A673 (cell line): Measurements from ENCODE around the gene FITM1. TPM values are rescaled to one million over a fixed set of nuclear protein-coding genes. Genes with fewer than 3 reads are reported as not detected.

Experiments used
- BruUV-seq: library from RNA; stranded (reverse); fragments of 400-500 nt; replicated peaks from 2 replicates; lab custom pipeline; 2021; lab: Mats Ljungman, UMichigan
- CTCF ChIA-PET: fragments of 300-600 bp; sonication (Branson Sonifier 250); formaldehyde crosslinking; loops from one replicate; lab custom pipeline; 2022; ENCODE audit warnings: antibody characterized with exemption; lab: Charles Lee
- POLR2A ChIA-PET: fragments of 300-600 bp; sonication (Branson Sonifier 250); formaldehyde crosslinking; loops from one replicate; lab custom pipeline; 2022; ENCODE audit warnings: antibody characterized with exemption; ENCODE audit not compliant: low non-redundant PET; lab: Charles Lee
- DNase-seq: peaks from one replicate; pipeline ENCODE4 v3.0.0-alpha.2; 2015; ENCODE audit warnings: low spot score
- H3K27ac ChIP-seq: fragments of 200-600 bp; sonication (generic); 2 replicates; pipeline ENCODE4 v1.5.1; 2016; ENCODE audit warnings: mixed run types, low read depth, mild to moderate bottlenecking, mixed read lengths, antibody characterized with exemption, low read length; ENCODE audit not compliant: poor library complexity, severe bottlenecking
- H3K27me3 ChIP-seq: fragments of 200-600 bp; sonication (generic); replicated peaks from 2 replicates; pipeline ENCODE4 v1.6.1; 2017; ENCODE audit warnings: mixed run types, low read depth, mild to moderate bottlenecking, mixed read lengths, antibody characterized with exemption, low read length; ENCODE audit not compliant: insufficient read depth, poor library complexity
- H3K36me3 ChIP-seq: fragments of 200-600 bp; sonication (generic); 2 replicates; pipeline ENCODE4 v1.6.1; 2016; ENCODE audit warnings: mixed run types, mild to moderate bottlenecking, mixed read lengths, antibody characterized with exemption, low read length; ENCODE audit not compliant: insufficient read depth, poor library complexity, severe bottlenecking
- H3K4me1 ChIP-seq: fragments of 200-600 bp; sonication (generic); 2 replicates; pipeline ENCODE4 v1.6.1; 2017; ENCODE audit warnings: mixed run types, mild to moderate bottlenecking, mixed read lengths, antibody characterized with exemption, low read length; ENCODE audit not compliant: insufficient read depth, poor library complexity, severe bottlenecking
- H3K4me3 ChIP-seq: fragments of 200-600 bp; sonication (generic); 2 replicates; pipeline ENCODE4 v1.5.1; 2016; ENCODE audit warnings: low read depth, mixed run types, mild to moderate bottlenecking, mixed read lengths, low read length; ENCODE audit not compliant: poor library complexity, severe bottlenecking
- H3K9me3 ChIP-seq: fragments of 200-600 bp; sonication (generic); 2 replicates; pipeline ENCODE4 v1.6.1; 2016; ENCODE audit warnings: mixed run types, low read depth, mild to moderate bottlenecking, mixed read lengths, antibody characterized with exemption, low read length; ENCODE audit not compliant: poor library complexity, severe bottlenecking
- EZH2 ChIP-seq: fragments of 200-600 bp; sonication (generic); IDR thresholded peaks from 2 replicates; pipeline ENCODE4 v1.6.1; 2017; ENCODE audit warnings: borderline replicate concordance, low read depth, mild to moderate bottlenecking, mixed read lengths, antibody characterized with exemption, low read length; ENCODE audit not compliant: poor library complexity, severe bottlenecking
- intact Hi-C: fragments of 100-400 bp; cut with micrococcal nuclease; formaldehyde crosslinking; loops from one replicate; pipeline ENCODE4 v1.10.0; 2022; ENCODE audit not compliant: unreplicated experiment
- total RNA-seq: library from RNA; stranded (reverse); gene quantifications from 2 replicates; pipeline ENCODE4 v1.2.3, GENCODE V29; 2021
- TF ChIP-seq, protein P1 (sequence below): fragments of 300-800, 200-600 bp; sonication (generic); conservative IDR thresholded peaks from 2 replicates; pipeline ENCODE4 v1.5.1; 2017; ENCODE audit warnings: low read depth, mild to moderate bottlenecking, antibody characterized with exemption, low read length, moderate library complexity, mixed read lengths

The FITM1 gene
- total RNA-seq, 1 experiment from 2014 or later: not detected

DNA sequence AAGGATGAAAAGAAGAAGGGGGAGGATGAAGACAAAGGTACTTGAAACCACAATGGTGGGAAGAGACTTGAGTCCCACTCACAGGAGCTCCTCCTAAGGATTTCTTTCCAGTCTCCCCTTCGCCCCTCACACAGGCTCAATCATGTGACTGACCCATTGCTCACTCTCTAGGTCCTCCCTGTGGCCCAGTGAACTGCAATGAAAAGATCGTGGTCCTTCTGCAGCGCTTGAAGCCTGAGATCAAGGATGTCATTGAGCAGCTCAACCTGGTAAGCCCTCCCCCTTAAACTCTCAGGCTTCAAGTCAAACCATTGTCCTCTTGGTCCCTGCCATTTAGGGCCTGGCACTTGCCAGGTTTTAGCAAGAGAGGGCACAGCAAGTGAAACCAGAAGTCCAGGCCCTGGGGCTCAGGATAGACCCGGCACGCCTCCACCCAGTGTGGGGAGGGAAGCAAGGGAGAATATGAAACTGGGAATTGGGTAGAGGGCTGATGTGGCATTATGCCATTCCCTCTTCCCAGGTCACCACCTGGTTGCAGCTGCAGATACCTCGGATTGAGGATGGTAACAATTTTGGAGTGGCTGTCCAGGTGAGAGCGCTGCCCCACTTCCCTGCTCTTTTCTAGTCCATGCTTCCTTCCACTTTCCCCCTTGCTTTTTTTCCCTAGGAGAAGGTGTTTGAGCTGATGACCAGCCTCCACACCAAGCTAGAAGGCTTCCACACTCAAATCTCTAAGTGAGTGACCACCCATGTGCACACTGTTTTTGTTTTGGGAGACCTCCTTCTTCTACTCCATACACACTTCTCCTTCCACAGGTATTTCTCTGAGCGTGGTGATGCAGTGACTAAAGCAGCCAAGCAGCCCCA, 7.3 kb downstream of the FITM1 start:
- H3K4me3 ChIP-seq: no peak overlapping the region

DNA sequence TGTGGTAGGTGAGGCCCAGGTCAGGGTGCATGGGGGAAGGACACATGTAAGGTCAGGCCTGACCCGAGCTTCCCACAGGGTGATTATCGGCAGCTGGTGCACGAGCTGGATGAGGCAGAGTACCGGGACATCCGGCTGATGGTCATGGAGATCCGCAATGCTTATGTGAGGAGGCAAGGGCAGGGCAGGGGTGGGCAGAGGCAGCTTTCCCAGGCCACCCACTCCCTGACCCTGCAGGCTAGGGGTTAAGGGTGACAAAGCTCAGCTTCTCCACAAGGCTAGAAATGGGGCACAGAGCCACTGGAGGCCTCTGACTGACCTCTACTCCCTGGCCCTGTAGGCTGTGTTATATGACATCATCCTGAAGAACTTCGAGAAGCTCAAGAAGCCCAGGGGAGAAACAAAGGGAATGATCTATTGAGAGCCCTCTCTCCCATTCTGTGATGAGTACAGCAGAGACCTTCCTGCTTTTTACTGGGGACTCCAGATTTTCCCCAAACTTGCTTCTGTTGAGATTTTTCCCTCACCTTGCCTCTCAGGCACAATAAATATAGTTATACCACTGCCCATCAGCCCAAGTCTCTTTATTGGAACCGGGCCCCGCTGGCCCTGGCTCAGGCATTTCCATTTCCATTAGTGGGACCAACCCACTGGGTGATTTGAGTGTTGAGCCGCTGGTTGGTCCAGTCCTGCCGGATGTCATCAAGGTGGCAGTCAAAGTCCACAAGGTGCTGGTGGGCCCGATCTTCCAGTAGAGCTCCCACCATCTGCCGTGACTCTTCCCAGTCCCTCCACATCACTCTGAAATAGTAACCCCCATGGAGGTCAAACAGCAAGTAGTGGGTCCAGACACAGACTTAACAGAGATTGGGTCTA, 8.2 kb downstream of the FITM1 start:
- intact Hi-C loops: no loop called here
- Histone ChIP-seq H3K9me3 (no peaks in the 10 kb centered on the region), H3K4me1 (peaks cover 13% of the 10 kb centered on the region), H3K36me3 (peaks cover 28% of the 10 kb centered on the region), H3K4me3 (no peak overlapping the region), H3K27me3 (no peaks in the 10 kb centered on the region), H3K27ac (no peak overlapping the region)
- ChIA-PET CTCF (no interaction called here), POLR2A (no interaction called here)
- TF ChIP-seq, protein P1, sequence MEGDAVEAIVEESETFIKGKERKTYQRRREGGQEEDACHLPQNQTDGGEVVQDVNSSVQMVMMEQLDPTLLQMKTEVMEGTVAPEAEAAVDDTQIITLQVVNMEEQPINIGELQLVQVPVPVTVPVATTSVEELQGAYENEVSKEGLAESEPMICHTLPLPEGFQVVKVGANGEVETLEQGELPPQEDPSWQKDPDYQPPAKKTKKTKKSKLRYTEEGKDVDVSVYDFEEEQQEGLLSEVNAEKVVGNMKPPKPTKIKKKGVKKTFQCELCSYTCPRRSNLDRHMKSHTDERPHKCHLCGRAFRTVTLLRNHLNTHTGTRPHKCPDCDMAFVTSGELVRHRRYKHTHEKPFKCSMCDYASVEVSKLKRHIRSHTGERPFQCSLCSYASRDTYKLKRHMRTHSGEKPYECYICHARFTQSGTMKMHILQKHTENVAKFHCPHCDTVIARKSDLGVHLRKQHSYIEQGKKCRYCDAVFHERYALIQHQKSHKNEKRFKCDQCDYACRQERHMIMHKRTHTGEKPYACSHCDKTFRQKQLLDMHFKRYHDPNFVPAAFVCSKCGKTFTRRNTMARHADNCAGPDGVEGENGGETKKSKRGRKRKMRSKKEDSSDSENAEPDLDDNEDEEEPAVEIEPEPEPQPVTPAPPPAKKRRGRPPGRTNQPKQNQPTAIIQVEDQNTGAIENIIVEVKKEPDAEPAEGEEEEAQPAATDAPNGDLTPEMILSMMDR: no peak
- TF ChIP-seq EZH2: no peak
- BruUV-seq: TSS peak; percentile 80
- DNase-seq: no peak

More for the DNA sequence above, 7.3 kb downstream of the FITM1 start:
- POLR2A ChIA-PET: interaction anchor here (0.5 kb wide), 1 partner anchor 27 kb away, joined by 3 read pairs; no protein-coding TSS in a partner anchor
- Histone ChIP-seq H3K27me3 (no peaks in the 10 kb centered on the region), H3K9me3 (no peaks in the 10 kb centered on the region), H3K27ac (peak overlapping the region; percentile 84), H3K4me1 (peaks cover 13% of the 10 kb centered on the region), H3K36me3 (peaks cover 28% of the 10 kb centered on the region)
- TF ChIP-seq, protein P1: no peak
- TF ChIP-seq EZH2: no peak
- intact Hi-C loops: no loop called here
- CTCF ChIA-PET: no interaction called here
- BruUV-seq: no TSS peak
- DNase-seq: no peak

DNA sequence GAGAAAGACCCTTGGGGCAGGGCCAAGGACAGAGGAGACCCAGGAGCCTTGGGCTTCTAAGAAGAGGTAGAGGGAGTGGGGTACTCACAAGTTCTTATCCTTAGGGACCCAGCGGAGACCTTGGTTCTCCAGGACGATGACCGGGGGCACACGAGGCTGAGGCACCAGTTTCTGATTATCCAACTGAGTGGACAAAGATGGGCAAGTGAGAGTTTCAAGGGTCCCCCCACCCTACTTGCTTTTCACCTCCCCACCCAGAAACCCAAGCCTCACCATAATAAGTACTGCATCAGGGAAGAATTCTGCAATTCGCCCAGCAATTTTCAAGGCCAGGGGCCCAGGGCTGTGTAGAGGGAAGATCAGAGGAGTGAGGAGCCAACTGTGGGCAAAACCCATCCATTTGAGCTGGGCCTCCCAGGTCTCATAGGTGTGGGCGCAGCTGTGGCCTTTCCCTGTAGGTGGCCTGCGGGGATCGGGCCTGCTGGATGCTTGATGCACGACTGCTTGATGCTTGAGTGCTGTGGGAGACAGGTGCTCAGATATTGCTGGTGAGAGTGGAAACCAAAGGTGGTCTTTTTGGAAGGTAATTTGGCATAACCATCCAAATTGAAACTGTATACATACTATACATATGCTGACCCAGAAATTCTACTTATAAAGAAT, 8.9 kb downstream of the FITM1 start:
- no peak for DNase-seq
- ChIA-PET CTCF (no interaction called here), POLR2A (no interaction called here)
- Histone ChIP-seq H3K4me3 (peak overlapping the region; percentile 74), H3K27ac (no peak overlapping the region), H3K9me3 (no peaks in the 10 kb centered on the region), H3K36me3 (peaks cover 35% of the 10 kb centered on the region), H3K27me3 (no peaks in the 10 kb centered on the region), H3K4me1 (peaks cover 13% of the 10 kb centered on the region)
- TF ChIP-seq EZH2: no peak
- TF ChIP-seq, protein P1: no peak
- intact Hi-C loops: no loop called here
- no TSS peak for BruUV-seq
